Osteocyte (in vitro differentiated cells): ENCODE results near the gene CYBC1. TPM values are rescaled to one million over a fixed set of nuclear protein-coding genes. Genes with fewer than 3 reads are reported as not detected.
A peak's percentile ranks its signal among the peaks of the same experiment; 100 is the strongest.

ENCODE experiments used
- DNase-seq: peaks from one replicate; pipeline ENCODE4 v3.0.0; 2021; ENCODE audit warnings: mixed read lengths; ENCODE audit not compliant: unreplicated experiment; ENCODE audit errors: extremely low spot score
- H3K27ac Mint-ChIP-seq: one replicate; pipeline ENCODE4 v1.8.0; 2021; ENCODE audit warnings: mild to moderate bottlenecking, mixed read lengths; ENCODE audit not compliant: unreplicated experiment
- H3K27me3 Mint-ChIP-seq: one replicate; pipeline ENCODE4 v1.8.0; 2021; ENCODE audit warnings: mixed read lengths; ENCODE audit not compliant: unreplicated experiment
- H3K36me3 Mint-ChIP-seq: one replicate; pipeline ENCODE4 v1.8.0; 2021; ENCODE audit warnings: mixed read lengths; ENCODE audit not compliant: unreplicated experiment
- H3K4me1 Mint-ChIP-seq: one replicate; pipeline ENCODE4 v1.8.0; 2021; ENCODE audit warnings: mixed read lengths; ENCODE audit not compliant: unreplicated experiment
- H3K4me3 Mint-ChIP-seq: one replicate; pipeline ENCODE4 v1.8.0; 2021; ENCODE audit warnings: mild to moderate bottlenecking, moderate library complexity, mixed read lengths; ENCODE audit not compliant: unreplicated experiment
- H3K9me3 Mint-ChIP-seq: one replicate; pipeline ENCODE4 v1.8.0; 2021; ENCODE audit warnings: mixed read lengths; ENCODE audit not compliant: unreplicated experiment
- CTCF ChIP-seq: fragments of 200-600 bp; sonication (generic); IDR thresholded peaks from 2 replicates; pipeline ENCODE4 v1.5.0; 2021; ENCODE audit warnings: antibody characterized with exemption, mild to moderate bottlenecking, moderate library complexity
- total RNA-seq: library from RNA; stranded (reverse); gene quantifications from 2 replicates; pipeline ENCODE4 v1.2.1, GENCODE V29; 2021

CYBC1 gene
- total RNA-seq, 1 donor from 2014 or later, result 78.7 TPM

- Mint-ChIP-seq H3K4me3 (no peak overlapping the region), H3K36me3 (peaks cover 12% of the 10 kb centered on the region), H3K27ac (no peak overlapping the region), H3K9me3 (no peaks in the 10 kb centered on the region), H3K27me3 (no peaks in the 10 kb centered on the region), H3K4me1 (peaks cover 34% of the 10 kb centered on the region)
- no peak for TF ChIP-seq CTCF
- no peak for DNase-seq
These were observed 47.7 kb downstream of the CYBC1 start for GRCh38 chr17:82402865-82403264.

DNA sequence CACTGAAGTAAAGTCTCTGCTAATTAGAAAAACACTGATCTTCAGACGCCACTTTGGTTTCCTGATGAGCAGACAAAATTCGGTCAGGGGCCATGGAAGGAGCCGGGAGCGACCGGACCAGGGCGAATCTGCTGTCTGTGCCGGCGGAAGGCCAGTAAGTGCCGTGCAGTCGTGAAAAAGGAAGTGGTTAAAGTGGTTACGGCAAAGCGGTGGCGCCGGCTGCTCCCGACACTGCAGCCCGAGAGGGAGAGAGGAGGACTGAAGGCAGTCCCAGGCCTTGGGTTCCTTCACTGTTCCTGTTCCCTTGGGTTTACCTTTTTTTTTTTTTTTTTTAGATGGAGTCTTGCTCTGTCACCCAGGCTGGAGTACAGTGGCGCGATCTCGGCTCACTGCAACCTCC is 49.7 kb downstream of the CYBC1 start:
- Mint-ChIP-seq H3K4me1 (peaks cover 40% of the 10 kb centered on the region), H3K9me3 (no peaks in the 10 kb centered on the region), H3K4me3 (no peak overlapping the region), H3K27ac (no peak overlapping the region), H3K36me3 (peaks cover 10% of the 10 kb centered on the region), H3K27me3 (no peaks in the 10 kb centered on the region)
- DNase-seq, result no peak
- TF ChIP-seq CTCF, result no peak

DNA sequence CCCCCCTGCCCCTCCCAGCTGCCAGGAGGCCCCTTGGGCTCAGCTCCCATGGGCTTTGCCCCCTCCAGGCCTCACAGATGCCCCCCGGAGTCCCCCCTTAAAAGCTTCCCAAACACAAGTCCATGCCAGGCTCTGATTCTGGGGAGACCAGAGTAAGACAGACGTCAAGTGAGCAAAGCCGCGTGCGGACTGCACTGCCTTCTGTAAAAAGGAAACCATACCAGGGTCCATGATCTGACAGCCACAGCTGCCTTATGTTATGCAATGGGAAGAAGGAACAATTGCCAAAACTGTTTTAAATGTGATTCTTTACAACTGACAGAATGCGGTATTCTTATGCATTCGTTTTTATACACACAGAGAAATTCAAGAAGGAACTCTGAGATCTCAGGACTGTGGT is 50.3 kb downstream of the CYBC1 start:
- no peak for TF ChIP-seq CTCF
- no peak for DNase-seq
- H3K27ac Mint-ChIP-seq, result no peak overlapping the region
- no peaks in the 10 kb centered on the region for H3K9me3 Mint-ChIP-seq
- no peaks in the 10 kb centered on the region for H3K27me3 Mint-ChIP-seq
- peaks cover 10% of the 10 kb centered on the region for H3K36me3 Mint-ChIP-seq
- H3K4me1 Mint-ChIP-seq, result peaks cover 42% of the 10 kb centered on the region
- no peak overlapping the region for H3K4me3 Mint-ChIP-seq

- DNase-seq, result no peak
- H3K9me3 Mint-ChIP-seq, result no peaks in the 10 kb centered on the region
These were observed 50.9 kb downstream of the CYBC1 start for GRCh38 chr17:82399601-82400101.

GRCh38 chr17:82399041-82399441 is 51.5 kb downstream of the CYBC1 start:
- Mint-ChIP-seq H3K27me3 (no peaks in the 10 kb centered on the region), H3K4me3 (no peak overlapping the region), H3K4me1 (peaks cover 42% of the 10 kb centered on the region), H3K9me3 (no peaks in the 10 kb centered on the region), H3K27ac (peak overlapping the region; percentile 73), H3K36me3 (peaks cover 10% of the 10 kb centered on the region)
- no peak for DNase-seq
- TF ChIP-seq CTCF, result no peak

More at GRCh38 chr17:82399601-82400101, 50.9 kb downstream of the CYBC1 start:
- H3K4me1 Mint-ChIP-seq, result peaks cover 42% of the 10 kb centered on the region
- no peak overlapping the region for H3K4me3 Mint-ChIP-seq
- no peaks in the 10 kb centered on the region for H3K27me3 Mint-ChIP-seq
- no peak for TF ChIP-seq CTCF
- H3K27ac Mint-ChIP-seq, result peak overlapping the region; percentile 73
- H3K36me3 Mint-ChIP-seq, result peaks cover 10% of the 10 kb centered on the region
